Cerebellar cortex (tissue), 1 donor: ENCODE measurements around the gene ZBTB4.
A peak's percentile ranks its signal among the peaks of the same experiment; 100 is the strongest.
"Not testable (repeated sequence)": the region's sequence is repeated elsewhere in the genome, so short reads cannot be mapped to it uniquely, and the experiment has no call there.

Source experiments
- DNase-seq: peaks from one replicate; pipeline ENCODE4 v3.0.0-alpha.2; 2015; ENCODE audit warnings: low spot score

ZBTB4 gene

DNA sequence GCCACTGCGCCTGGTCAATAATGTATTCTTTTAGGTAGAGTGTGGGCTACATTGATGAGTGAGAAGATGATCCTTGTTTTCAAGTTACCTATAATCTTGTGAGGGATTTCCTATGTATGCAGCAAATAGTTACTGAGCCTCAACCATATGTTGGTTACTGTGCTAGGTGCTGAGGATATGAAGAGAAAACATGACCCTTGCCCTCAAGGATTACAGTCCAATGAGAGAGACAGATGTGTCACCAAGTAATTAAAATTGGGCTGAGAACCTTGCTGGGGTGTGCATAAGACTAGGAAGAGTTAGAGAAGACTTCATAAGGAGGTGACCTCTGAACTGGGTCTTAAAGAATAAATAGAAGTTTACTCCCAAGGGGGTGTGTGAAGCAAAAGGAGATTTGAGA lies 12.2 kb upstream of the ZBTB4 start:
- DNase-seq = no peak

DNA sequence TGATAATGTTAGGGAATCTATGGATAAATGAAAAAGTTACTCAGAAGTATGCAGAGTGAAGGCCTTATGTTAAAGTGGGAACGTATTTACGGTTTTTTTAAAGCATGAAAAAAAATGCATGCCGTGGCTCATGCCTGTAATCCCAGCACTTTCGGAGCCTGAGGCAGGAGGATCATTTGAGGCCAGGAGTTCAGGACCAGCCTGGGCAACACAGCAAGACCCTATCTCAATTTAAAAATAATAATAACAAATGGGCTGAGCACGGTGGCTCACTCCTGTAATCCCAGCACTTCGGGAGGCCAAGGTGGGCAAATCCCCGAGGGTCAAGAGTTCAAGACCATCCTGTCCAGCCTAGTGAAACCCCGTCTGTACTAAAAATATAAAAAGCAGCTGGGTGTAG lies 10.7 kb upstream of the ZBTB4 start:
- no peak for DNase-seq

DNA sequence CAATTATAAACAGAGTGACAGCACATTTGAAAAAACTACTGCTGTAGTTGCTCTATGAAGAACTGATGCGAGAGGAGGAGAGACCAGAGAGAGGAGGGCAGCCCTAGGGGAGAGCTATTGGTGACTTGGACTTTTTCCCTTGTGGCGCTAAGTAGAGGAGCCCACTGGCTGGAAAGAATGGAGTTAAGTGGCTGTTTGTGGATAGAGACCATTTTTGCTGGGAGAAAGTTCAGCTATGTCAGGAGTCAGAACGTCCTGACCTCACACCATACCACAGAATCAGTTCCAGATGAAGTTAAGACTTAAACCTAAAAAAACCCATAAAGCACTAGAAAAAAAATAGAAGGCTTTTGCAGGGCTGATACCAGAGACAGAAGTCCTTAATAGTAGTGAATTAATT lies 6.8 kb upstream of the ZBTB4 start:
- DNase-seq = no peak

DNA sequence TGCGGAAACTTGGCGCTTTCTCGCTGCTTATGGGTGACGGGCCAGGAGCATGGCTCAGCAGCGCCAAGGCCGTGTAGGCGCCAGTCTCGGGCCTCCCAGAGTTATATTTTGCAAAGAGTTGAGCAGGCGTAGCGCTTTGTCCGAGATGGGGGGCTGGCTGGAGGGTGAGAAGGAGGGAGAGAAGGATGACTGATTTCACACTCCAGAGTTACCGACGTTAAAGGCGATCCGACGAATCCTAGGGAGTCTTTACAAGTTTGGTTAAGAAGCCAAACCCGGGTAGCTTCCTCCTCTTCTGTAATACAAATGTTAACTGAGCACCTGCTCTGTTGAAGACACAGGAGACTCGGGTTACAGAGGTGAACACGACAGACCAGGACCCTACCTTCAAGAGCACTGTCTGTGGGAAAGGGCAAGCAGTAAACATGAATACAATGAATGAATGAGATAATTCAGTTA lies 5.5 kb upstream of the ZBTB4 start:
- DNase-seq = no peak

DNA sequence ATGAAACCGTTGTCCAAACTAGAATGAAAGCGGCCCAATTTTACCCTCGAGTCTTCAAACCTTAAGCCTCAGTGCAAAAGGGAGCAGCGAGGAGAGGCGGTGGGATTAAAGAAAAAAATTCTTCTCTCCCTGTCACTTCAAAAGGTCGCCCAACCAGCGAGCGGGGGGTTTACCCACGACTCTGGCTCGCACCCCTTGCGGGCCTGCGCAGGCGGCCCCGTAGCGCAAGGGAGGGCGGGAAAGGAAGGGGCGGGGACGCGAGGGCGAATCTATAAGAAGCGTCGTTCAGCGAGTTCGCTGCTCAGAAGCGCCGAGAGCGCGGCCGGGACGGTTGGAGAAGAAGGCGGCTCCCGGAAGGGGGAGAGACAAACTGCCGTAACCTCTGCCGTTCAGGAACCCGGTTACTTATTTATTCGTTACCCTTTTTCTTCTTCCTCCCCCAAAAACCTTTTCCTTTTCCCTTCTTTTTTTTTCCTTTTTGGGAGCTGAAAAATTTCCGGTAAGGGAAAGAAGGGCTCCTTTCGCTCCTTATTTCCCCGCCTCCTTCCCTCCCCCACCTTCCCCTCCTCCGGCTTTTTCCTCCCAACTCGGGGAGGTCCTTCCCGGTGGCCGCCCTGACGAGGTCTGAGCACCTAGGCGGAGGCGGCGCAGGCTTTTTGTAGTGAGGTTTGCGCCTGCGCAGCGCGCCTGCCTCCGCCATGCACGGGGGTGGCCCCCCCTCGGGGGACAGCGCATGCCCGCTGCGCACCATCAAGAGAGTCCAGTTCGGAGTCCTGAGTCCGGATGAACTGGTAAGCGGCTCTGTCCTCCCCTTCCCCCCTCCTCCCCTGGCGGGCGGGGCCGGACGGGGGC lies 4.9 kb upstream of the ZBTB4 start, which contains the start of gene POLR2A:
TSS of gene POLR2A (plus strand) at position 300 of the 852 bp plus-strand sequence.
- peak; percentile 97 for DNase-seq

DNA sequence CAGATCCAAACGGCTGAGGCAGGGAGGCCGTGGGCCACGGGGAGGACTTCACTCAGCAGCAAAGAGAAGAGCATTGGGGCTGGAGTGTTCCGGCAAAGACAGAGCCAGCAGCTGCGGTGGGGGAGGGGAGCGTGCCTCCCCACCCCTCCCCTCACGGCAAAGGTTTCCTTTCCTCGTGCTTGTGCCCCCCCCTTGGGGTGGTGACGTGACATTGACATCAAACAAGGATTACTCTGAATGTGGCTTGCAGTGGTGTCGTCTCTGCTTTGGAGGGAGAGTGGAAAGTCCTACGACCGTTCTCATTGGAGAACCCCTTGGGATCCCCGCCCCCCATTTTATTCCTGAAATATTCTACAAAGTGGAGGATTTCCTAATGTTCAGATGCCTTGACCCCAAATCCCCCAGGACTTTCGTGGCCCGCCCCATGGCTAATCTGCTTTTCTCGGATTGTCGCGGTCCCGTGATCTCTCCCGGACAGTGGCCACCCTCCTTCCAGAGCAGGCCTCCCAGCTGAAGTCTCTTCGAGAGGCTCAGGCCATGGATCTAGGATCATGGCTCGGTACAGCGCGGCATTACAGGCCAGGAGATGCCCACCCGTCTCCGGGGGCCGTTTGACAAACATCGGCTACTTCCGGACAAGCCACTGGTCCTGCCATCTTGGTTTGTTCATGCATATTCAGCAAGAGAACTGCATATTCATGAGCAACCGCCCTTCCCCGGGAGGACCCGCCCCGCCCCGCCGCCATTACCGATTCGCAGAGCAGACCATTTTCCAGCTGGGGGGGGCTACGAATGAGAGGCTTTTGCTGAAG lies 4.0 kb upstream of the ZBTB4 start:
- peak; percentile 95 for DNase-seq

DNA sequence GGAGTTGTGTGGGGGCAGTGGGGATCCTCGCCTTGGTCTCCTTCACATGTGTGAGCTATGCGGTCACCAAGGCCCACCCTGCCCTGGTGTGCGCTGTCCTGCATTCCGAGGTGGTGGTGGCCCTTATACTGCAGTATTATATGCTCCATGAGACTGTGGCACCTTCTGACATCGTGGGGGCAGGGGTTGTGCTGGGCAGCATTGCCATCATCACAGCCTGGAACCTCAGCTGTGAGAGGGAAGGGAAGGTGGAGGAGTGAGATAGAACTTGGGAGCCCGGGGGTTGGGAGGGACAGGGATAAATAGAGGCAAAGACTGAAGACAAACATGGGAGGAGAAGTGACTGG lies 3.3 kb upstream of the ZBTB4 start:
- DNase-seq = not testable (repeated sequence)

DNA sequence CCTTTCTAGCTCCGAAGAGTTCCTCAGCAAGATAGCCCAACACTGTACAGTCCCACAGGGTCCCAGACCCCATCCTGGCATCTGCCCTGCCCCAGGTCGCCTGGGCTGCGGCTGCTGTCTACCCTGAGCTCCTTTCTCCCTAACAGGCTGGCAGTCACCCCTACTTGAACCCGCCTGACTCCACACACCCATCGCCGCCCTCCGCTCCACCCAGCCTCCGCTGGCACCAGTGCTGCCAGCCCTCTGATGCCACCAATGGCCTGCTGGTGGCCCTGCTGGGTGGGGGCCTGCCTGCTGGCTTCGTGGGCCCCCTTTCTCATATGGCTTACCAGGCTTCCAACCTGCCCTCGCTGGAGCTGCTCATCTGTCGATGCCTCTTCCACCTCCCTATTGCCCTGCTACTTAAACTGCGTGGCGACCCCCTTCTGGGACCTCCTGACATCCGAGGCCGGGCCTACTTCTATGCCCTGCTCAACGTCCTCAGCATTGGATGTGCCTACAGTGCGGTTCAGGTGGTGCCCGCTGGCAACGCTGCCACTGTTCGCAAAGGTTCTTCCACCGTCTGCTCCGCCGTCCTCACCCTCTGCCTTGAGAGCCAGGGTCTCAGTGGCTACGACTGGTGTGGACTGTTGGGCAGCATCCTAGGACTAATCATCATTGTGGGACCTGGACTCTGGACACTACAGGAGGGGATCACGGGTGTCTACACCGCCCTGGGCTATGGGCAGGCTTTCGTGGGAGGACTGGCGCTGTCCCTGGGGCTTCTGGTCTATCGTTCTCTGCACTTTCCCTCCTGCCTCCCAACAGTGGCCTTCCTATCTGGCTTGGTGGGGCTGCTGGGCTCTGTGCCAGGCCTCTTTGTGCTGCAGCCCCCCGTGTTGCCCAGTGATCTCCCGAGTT lies 2.7 kb upstream of the ZBTB4 start:
- not testable (repeated sequence) for DNase-seq

DNA sequence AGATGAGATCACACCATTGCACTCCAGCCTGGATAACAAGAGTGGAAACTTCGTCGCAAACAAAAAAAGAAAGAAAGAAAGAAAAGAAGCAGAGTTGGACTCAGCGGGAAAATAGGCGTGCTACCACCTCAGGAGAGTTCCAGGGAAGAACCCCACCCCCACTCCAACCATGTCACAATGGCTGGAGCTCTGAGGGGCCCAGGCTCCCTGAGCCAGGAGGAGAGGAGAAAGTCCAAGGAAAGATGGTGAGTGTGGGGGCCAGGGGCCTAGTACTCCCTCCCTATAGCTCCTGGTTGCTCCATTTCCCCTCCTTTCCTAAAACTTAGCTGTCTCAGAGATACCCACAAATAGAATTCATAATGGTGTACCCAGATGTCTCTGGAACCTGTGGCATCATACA lies 1.8 kb upstream of the ZBTB4 start, which contains the start of gene SLC35G6:
TSS of gene SLC35G6 (plus strand) at position 172 of the 400 bp plus-strand sequence. CDS start at position 243, 71 bp downstream.
- DNase-seq = not testable (repeated sequence)

DNA sequence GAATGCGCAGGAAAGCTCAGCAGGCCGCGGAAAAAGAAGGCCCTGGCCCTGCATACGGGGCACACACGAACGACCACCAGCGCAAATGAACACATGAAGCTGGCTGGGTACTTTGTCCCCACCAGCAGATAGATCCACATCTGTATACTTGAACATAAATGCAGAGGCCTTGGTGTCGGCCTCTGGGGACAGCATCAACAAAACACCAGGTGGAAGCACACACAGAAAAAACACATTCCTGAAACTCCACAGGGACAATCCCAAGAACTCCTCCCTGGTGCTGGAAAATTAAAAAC lies 606 bp upstream of the ZBTB4 start:
- DNase-seq = no peak

DNA sequence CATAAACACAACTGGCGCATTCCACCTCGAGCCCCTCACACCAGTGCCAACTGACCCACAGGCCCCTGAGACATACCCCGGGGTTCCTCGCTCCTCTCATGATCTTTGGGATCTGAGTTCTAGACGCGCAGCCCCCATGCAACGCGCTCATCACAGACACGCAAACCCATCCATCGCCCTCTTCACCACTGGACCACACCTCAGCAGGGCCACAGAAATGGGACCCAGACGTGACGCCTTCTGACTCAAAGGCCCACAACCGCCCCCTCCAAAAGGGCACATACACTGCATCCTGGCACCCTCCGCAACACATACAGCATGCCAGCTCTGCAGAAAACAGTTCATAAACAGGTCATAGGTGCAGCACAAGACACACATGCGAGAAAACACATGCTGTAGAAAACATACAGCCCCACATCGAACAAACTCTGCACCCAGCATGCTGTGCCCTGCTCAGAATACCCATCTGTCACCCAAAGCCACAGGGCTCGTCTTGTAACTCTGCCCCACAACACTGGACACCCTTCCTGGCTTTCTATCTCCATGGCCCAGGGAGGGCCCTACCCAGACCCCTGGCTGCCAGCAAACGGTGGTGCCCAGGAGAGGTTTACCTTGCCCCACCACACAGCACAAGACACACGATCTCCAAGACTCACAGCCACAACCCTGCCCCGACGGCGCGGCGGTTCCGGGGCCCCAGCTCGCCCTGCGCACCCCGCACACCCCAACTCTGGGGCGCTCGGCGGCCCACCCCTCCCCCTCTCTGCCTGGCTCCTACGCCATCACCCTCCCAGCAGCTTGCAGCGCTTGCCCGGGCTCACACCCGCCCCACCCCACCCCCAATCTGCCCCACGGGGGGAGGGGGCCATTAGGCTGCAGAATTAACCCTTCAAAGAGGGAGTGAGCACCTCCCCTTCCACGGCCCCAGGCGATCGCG lies 887 bp downstream of the ZBTB4 start:
- peak; percentile 52 for DNase-seq

DNA sequence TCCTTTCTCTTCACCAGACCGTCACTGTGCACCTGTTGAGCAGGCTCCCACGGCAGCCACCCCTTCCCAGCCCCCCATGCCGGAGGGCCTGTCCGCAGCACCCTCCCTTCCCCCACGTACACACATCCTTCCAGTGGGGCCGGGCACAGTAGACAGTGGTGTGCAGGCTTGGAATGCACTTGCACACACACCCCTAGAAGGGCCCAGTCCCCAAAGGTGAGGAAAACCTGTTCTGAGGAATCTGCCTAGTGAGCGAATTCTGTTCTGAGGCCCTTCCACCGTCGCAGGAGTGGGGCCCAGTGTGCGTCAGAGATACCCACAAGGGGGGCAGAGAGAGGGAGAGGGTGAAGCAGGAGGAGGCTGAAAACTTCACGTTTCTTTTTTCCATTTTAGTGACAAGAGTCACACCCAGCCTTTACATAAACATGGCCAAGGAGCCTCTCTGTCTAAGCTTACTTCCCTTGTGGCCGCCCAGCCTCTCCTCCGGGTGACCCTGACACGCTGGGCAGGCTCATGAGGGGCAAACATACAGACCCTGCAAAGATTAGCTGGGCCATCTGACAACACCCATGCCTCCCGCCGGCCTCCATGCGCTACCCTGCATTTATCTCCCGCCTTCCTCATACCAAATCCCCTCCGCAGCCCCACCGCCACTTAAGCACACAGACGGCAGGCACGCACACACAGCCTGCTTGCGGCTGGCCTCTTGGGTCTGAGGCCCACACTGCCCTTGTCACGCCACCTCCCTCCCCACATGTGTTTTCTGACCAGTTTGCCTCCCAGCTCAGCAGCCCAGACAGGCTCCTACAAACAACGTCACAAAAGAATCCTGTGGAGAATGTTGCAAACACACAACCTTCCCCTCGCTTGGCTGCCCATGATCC lies 1.8 kb downstream of the ZBTB4 start:
- DNase-seq = peak; percentile 60

DNA sequence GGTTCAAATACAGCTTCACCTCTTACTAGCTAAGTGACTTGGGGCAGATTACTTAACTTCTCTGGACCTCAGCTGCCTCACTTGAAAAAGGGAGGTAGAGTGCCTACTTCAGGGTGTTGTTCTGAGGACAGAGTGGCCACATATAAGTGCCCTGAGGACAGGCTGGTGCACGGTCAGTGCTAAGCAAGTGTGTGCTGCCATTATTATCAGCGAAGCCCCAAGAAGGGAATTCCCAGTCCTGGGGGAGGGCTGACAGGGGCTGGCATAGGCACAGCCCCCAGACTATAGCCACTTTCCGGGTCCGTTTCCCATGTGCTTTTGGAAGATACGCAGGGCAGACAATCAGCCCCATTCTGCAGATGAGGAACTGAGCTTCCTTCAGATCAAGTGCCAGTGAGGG lies 2.5 kb downstream of the ZBTB4 start:
- no peak for DNase-seq

DNA sequence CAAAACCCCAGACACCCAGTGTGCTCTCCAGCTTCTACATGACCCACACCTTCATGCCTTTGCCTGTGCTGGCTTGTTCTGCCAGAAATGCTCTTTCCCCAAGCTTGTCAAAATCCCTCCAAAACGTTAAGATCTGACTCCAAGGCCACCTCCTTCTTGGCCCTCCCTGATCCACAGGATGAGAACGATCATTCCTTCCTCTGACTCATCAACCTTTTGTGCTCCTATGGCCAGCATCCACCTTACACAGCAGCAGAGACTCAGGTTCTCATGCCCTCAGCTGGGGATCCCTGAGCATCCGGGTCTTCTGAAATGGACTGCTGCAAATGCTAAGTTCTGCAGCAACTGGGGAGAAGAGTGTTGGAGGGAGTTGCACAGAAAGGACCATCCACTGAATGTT lies 2.9 kb downstream of the ZBTB4 start:
- no peak for DNase-seq

DNA sequence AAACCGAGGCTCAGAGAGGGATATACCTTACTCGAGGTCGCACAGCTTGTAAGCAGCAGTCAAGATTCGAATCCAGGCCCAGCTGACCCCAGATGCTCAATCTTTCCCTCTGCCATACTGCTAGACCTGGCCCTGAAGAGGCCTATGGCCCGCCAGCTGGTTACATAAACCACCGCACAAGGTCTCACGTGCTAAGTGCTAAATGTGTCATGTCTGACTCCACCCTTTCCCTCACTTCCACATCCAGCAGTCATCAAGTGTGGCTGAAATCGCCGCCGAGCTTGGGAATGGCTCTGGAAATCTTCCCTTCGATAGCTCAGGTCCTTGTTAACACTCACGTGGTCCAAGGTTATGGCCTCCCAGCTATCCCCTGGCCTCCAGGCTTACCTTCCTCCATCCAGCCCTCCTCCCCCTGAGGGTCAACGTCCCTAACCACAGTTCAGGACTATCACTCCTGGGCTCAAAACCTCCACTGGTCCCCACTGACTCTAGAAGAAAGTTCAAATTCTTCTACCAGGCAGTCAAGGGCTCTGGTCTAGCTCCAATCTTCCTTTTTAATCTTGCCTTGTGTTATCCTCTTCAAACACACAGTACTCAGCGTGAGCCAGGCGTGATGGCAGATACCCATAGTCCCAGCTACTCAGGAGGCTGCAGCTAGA lies 3.5 kb downstream of the ZBTB4 start:
- DNase-seq = no peak

DNA sequence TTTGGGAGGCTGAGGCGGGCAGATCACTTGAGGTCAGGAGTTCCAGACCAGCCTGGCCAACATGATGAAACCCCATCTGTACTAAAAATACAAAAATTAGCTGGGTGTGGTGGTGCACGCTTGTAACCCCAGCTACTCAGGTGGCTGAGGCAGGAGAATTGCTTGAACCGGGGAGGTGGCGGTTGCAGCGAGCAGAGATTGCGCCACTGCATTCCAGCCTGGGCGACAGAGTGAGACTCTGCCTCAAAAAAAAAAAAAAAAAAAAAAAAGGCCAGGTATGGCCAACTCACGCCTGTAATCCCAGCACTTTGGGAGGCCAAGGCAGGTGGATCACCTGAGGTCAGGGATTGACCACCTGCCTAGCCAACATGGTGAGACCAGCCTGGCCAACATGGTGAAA lies 4.7 kb downstream of the ZBTB4 start:
- not testable (repeated sequence) for DNase-seq

DNA sequence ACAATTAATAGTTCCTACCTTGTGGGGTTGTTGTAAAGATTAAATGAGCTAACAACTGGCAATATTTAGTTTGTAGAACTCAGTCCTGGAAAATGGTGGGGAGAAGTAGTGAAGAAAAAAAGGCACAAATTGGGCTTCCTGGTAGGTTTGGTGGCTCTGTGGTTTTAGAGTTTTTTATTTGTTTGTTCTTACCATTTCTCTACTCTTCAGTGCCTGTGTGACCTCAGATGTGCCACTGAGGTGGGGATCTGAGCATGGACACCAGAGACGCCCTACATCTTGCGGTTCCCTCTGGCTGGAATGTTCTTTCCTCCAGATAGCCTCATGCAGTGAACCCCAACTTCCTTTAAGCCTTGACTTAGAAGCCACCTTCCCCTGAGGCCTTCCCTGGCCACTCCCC lies 7.7 kb downstream of the ZBTB4 start:
- no peak for DNase-seq

DNA sequence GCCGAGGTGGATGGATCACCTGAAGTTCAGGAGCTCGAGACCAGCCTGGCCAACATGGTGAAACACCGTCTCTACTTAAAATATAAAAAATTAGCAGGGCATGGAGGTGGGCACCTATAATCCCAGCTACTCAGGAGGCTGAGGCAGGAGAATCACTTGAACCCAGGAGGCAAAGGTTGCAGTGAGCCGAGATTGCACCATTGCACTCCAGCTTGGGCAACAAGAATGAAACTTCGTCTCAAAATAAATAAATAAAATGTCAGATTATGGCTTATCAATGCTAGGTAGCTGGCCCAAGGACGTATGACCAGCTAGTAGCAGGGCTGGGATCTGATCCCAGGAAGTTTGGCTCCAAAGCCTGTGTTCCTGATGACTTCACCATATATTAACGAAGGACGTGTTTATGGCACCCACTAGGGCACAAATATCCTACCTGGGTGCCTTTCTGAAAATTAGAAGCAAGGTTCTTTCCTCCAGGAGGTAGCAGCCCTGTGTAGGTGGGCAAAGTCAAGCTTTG lies 8.9 kb downstream of the ZBTB4 start:
- DNase-seq = not testable (repeated sequence)

DNA sequence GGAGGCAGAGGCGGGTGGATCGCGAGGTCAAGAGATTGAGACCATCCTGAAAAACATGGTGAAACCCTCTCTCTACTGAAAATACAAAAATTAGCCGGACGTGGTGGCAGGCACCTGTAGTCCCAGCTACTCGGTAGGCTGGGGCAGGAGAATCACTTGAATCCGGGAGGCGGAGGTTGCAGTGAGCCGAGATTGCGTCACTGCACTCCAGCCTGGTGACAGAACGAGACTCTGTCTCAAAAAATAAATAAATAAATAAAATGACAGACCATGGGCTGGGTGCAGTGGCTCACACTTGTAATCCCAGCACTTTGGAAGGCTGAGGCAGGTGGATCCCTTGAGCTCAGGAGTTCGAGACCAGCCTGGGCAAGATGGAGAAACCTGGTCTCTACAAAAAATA lies 9.6 kb downstream of the ZBTB4 start:
- not testable (repeated sequence) for DNase-seq
